MCF 10A (cell line): ENCODE measurements around the gene RGS3. TPM values are rescaled to one million over a fixed set of nuclear protein-coding genes. Genes with fewer than 3 reads are reported as not detected.

Source experiments
- BruUV-seq: library from RNA; stranded (reverse); fragments of 400-500 nt; replicated peaks from 2 replicates; lab custom pipeline; 2021; lab: Mats Ljungman, UMichigan
- CTCF ChIA-PET: fragments of 300-600 bp; sonication (Branson Sonifier 250); formaldehyde crosslinking; extraction: SDS; loops from one replicate; lab custom pipeline; 2021; ENCODE audit warnings: antibody characterized with exemption, inconsistent platforms; lab: Yijun Ruan, JAX
- POLR2A ChIA-PET: fragments of 300-600, 350-650 bp; sonication (Branson Sonifier 250); formaldehyde crosslinking; extraction: SDS; loops from one replicate; lab custom pipeline; 2020; ENCODE audit warnings: antibody characterized with exemption, inconsistent platforms; lab: Yijun Ruan, JAX
- DNase-seq: peaks from one replicate; pipeline ENCODE4 v3.0.0-alpha.2; 2018; ENCODE audit not compliant: unreplicated experiment
- H3K27ac Mint-ChIP-seq: one replicate; pipeline ENCODE4 v1.8.0; 2022; ENCODE audit warnings: mild to moderate bottlenecking, low read depth, mixed read lengths; ENCODE audit not compliant: unreplicated experiment
- H3K27me3 Mint-ChIP-seq: one replicate; pipeline ENCODE4 v1.8.0; 2022; ENCODE audit warnings: mixed read lengths; ENCODE audit not compliant: insufficient read depth, unreplicated experiment
- H3K36me3 Mint-ChIP-seq: one replicate; pipeline ENCODE4 v1.8.0; 2022; ENCODE audit warnings: mild to moderate bottlenecking, moderate library complexity, mixed read lengths; ENCODE audit not compliant: insufficient read depth, unreplicated experiment
- H3K4me1 Mint-ChIP-seq: one replicate; pipeline ENCODE4 v1.8.0; 2022; ENCODE audit warnings: mixed read lengths; ENCODE audit not compliant: insufficient read depth, unreplicated experiment
- H3K4me3 Mint-ChIP-seq: one replicate; pipeline ENCODE4 v1.8.0; 2022; ENCODE audit warnings: mild to moderate bottlenecking, moderate library complexity, mixed read lengths; ENCODE audit not compliant: unreplicated experiment
- H3K9me3 Mint-ChIP-seq: one replicate; pipeline ENCODE4 v1.8.0; 2022; ENCODE audit warnings: mixed read lengths; ENCODE audit not compliant: unreplicated experiment
- CTCF ChIP-seq: fragments of 200-600 bp; IDR thresholded peaks from one replicate; pipeline ENCODE4 v1.8.0; 2022; ENCODE audit warnings: antibody characterized with exemption, mild to moderate bottlenecking; ENCODE audit not compliant: unreplicated experiment
- intact Hi-C: fragments of 100-400 bp; cut with micrococcal nuclease; formaldehyde crosslinking; loops from 2 replicates; pipeline ENCODE4 v1.14.1; 2022
- total RNA-seq: library from RNA; stranded (reverse); gene quantifications from 2 replicates; pipeline ENCODE4 v1.2.3, GENCODE V29; 2022

The RGS3 gene
- total RNA-seq, 1 experiment from 2014 or later: 32.1 TPM

GRCh38 chr9:113452113-113452605 lies 11.4 kb upstream of the RGS3 start:
- Mint-ChIP-seq H3K36me3 (no peaks in the 10 kb centered on the region), H3K27me3 (no peaks in the 10 kb centered on the region), H3K9me3 (no peaks in the 10 kb centered on the region), H3K4me1 (peaks cover 10% of the 10 kb centered on the region), H3K4me3 (no peak overlapping the region), H3K27ac (no peak overlapping the region)
- intact Hi-C loops: no loop called here
- TF ChIP-seq CTCF: no peak
- ChIA-PET CTCF (interaction anchor here (0.6 to 10.0 kb wide), 3 partner anchors 137 to 203 kb away, joined by 3 to 317 read pairs (median 6); no protein-coding TSS in a partner anchor), POLR2A (no interaction called here)
- BruUV-seq: no TSS peak
- DNase-seq: no peak

GRCh38 chr9:113454914-113455761 lies 8.4 kb upstream of the RGS3 start:
- ChIA-PET POLR2A (interaction anchor here (0.7 kb wide), 2 partner anchors 45 to 109 kb away, joined by 3 to 4 read pairs; partner anchors contain the start of genes C9orf43 and POLE3), CTCF (interaction anchor here (0.5 to 5.9 kb wide), 7 partner anchors 8 to 211 kb away, joined by 3 to 67 read pairs (median 3); no protein-coding TSS in a partner anchor)
- Mint-ChIP-seq H3K27me3 (no peaks in the 10 kb centered on the region), H3K27ac (peak overlapping the region; percentile 24), H3K36me3 (no peaks in the 10 kb centered on the region), H3K9me3 (no peaks in the 10 kb centered on the region), H3K4me3 (no peak overlapping the region), H3K4me1 (peaks cover 10% of the 10 kb centered on the region)
- DNase-seq: peak; percentile 40
- intact Hi-C loops: no loop called here
- BruUV-seq: no TSS peak
- no peak for TF ChIP-seq CTCF

GRCh38 chr9:113456235-113456634 lies 7.3 kb upstream of the RGS3 start:
- no peak for DNase-seq
- H3K4me3 Mint-ChIP-seq: no peak overlapping the region

More at GRCh38 chr9:113456235-113456634, 7.3 kb upstream of the RGS3 start:
- H3K36me3 Mint-ChIP-seq: no peaks in the 10 kb centered on the region
- H3K27me3 Mint-ChIP-seq: no peaks in the 10 kb centered on the region
- H3K4me1 Mint-ChIP-seq: peaks cover 10% of the 10 kb centered on the region
- H3K9me3 Mint-ChIP-seq: no peaks in the 10 kb centered on the region
- no TSS peak for BruUV-seq
- intact Hi-C loops: no loop called here
- POLR2A ChIA-PET: no interaction called here
- no peak overlapping the region for H3K27ac Mint-ChIP-seq
- no peak for TF ChIP-seq CTCF
- CTCF ChIA-PET: interaction anchor here (0.5 to 5.9 kb wide), 3 partner anchors 110 to 219 kb away, joined by 3 to 67 read pairs (median 3); no protein-coding TSS in a partner anchor
